GM21526 (cell line): Measurements from ENCODE around the gene CBFA2T2.
"Not testable (repeated sequence)": the region's sequence is repeated elsewhere in the genome, so short reads cannot be mapped to it uniquely, and the experiment has no call there.

Source experiments
- ATAC-seq: cut with Tn5 transposase; IDR thresholded peaks from one replicate; pipeline ENCODE4 v1.9.1; 2021; ENCODE audit warnings: moderate library complexity; ENCODE audit not compliant: unreplicated experiment, low FRiP score

CBFA2T2 gene

GRCh38 chr20:33568868-33569801 lies 79.2 kb downstream of the CBFA2T2 start:
- ATAC-seq = no peak

GRCh38 chr20:33569802-33570391 lies 80.0 kb downstream of the CBFA2T2 start:
- no peak for ATAC-seq

- no peak for ATAC-seq
Measured at GRCh38 chr20:33570743-33571142, 80.8 kb downstream of the CBFA2T2 start.

GRCh38 chr20:33573268-33573667 lies 83.4 kb downstream of the CBFA2T2 start:
- not testable (repeated sequence) for ATAC-seq

- no peak for ATAC-seq
Measured at GRCh38 chr20:33575282-33575681, 85.4 kb downstream of the CBFA2T2 start.

GRCh38 chr20:33576432-33577125 lies 86.7 kb downstream of the CBFA2T2 start:
- no peak for ATAC-seq

- no peak for ATAC-seq
Measured at GRCh38 chr20:33578510-33578909, 88.6 kb downstream of the CBFA2T2 start.

GRCh38 chr20:33583143-33583542 lies 93.2 kb downstream of the CBFA2T2 start:
- ATAC-seq = no peak

- ATAC-seq = no peak
Measured at GRCh38 chr20:33584976-33585375, 95.1 kb downstream of the CBFA2T2 start.

GRCh38 chr20:33585413-33585812 lies 95.5 kb downstream of the CBFA2T2 start:
- ATAC-seq = no peak

- ATAC-seq = no peak
Measured at GRCh38 chr20:33589059-33589458, 99.2 kb downstream of the CBFA2T2 start.

- not testable (repeated sequence) for ATAC-seq
Measured at GRCh38 chr20:33591901-33592300, 102.0 kb downstream of the CBFA2T2 start.

GRCh38 chr20:33594743-33595142 lies 104.8 kb downstream of the CBFA2T2 start:
- ATAC-seq = no peak

GRCh38 chr20:33600414-33600813 lies 110.5 kb downstream of the CBFA2T2 start:
- ATAC-seq = no peak

GRCh38 chr20:33600981-33601380 lies 111.1 kb downstream of the CBFA2T2 start:
- no peak for ATAC-seq

GRCh38 chr20:33601861-33602260 lies 112.0 kb downstream of the CBFA2T2 start:
- no peak for ATAC-seq

- ATAC-seq = no peak
Measured at GRCh38 chr20:33602826-33603590, 113.1 kb downstream of the CBFA2T2 start.

- ATAC-seq = no peak
Measured at GRCh38 chr20:33604084-33604990, 114.4 kb downstream of the CBFA2T2 start.

GRCh38 chr20:33604991-33605370 lies 115.1 kb downstream of the CBFA2T2 start:
- no peak for ATAC-seq
